Esophagus muscularis mucosa (tissue), 4 donors: ENCODE results near the gene TNFRSF1B. TPM values are rescaled to one million over a fixed set of nuclear protein-coding genes. Genes with fewer than 3 reads are reported as not detected.
A peak's percentile ranks its signal among the peaks of the same experiment; 100 is the strongest.

Experiments used
- DNase-seq: peaks from one replicate; pipeline ENCODE4 v3.0.0-alpha.2; 2017; ENCODE audit errors: extremely low spot score
- H3K27ac ChIP-seq, 4 donors: fragments of 200-600 bp; sonication (generic); replicated peaks in 1 of 4; 1 replicate in 3 of 4; 2 replicates in 1 of 4; pipeline ENCODE4 v1.5.1; 2016 to 2019; ENCODE audit warnings: mild to moderate bottlenecking in 1 of 4
- H3K27me3 ChIP-seq, 4 donors: fragments of 200-600 bp; sonication (generic); one replicate each; pipeline versions ENCODE4 v1.5.1 to v1.6.0; 2016 to 2019
- H3K36me3 ChIP-seq, 4 donors: fragments of 200-600 bp; sonication (generic); one replicate each; pipeline ENCODE4 v1.5.1; 2016 to 2019
- H3K4me1 ChIP-seq, 4 donors: fragments of 200-600 bp; sonication (generic); one replicate each; pipeline ENCODE4 v1.5.1; 2016 to 2019
- H3K4me3 ChIP-seq, 4 donors: fragments of 200-600 bp; sonication (generic); 1 replicate in 2 of 4; 2 replicates in 2 of 4; pipeline ENCODE4 v1.5.1; 2016 to 2019; ENCODE audit warnings: mild to moderate bottlenecking in 4 of 4, moderate library complexity in 1 of 4
- H3K9me3 ChIP-seq, 4 donors: fragments of 200-600 bp; sonication (generic); 1 replicate in 3 of 4; 2 replicates in 1 of 4; pipeline ENCODE4 v1.5.1; 2016 to 2019
- EP300 ChIP-seq: sonication (generic); formaldehyde crosslinking; IDR thresholded peaks from one replicate; pipeline ENCODE4 v1.6.1; 2017; ENCODE audit warnings: antibody characterized with exemption
- POLR2A ChIP-seq: fragments of 450-650 bp; IDR thresholded peaks from one replicate; pipeline ENCODE4 v1.6.1; 2017; ENCODE audit warnings: antibody characterized with exemption, moderate library complexity, mild to moderate bottlenecking, low read depth
- POLR2AphosphoS5 ChIP-seq, 2 donors: sonication (generic); formaldehyde crosslinking; IDR thresholded peaks; one replicate each; pipeline ENCODE4 v1.6.1; 2017; ENCODE audit warnings: antibody characterized with exemption in 2 of 2
- WGBS: methylation state at CpG from one replicate; pipeline ENCODE4 v1.1.5; 2018; 5-methylcytosine and 5-hydroxymethylcytosine counted together
- intact Hi-C: fragments of 100-400 bp; cut with DNase I; formaldehyde crosslinking; loops from one replicate; pipeline ENCODE4 v1.15.1; 2023
- total RNA-seq, 4 donors: library from RNA; depleted of rRNA; stranded (reverse); fragments of >200 nt; gene quantifications; one replicate each; pipeline versions ENCODE4 v1.1.0 to v1.2.1, GENCODE V29; 2016
- TF ChIP-seq, protein P1 (sequence below), 3 experiments: fragments of 200-600 bp in 2 of 3; fragments of 450-650 bp in 1 of 3; sonication (generic) in 2 of 3; IDR thresholded peaks; one replicate each; pipeline ENCODE4 v1.5.1; 2017 to 2019; ENCODE audit warnings: antibody characterized with exemption in 3 of 3, mild to moderate bottlenecking in 2 of 3, moderate library complexity in 1 of 3

TNFRSF1B gene
- total RNA-seq, 4 donors from 2014 or later: 15.4 to 55.5 (median 32.4) TPM

GRCh38 chr1:12195416-12195815 is 28.6 kb downstream of the TNFRSF1B start:
- Histone ChIP-seq H3K9me3 (no peaks in the 10 kb centered on the region), H3K36me3 (peaks cover 7 to 77% (median 44%) of the 10 kb centered on the region in 4 donors), H3K27ac (no peak overlapping the region), H3K27me3 (peaks cover 0 to 18% (median 0%) of the 10 kb centered on the region in 4 donors), H3K4me3 (no peak overlapping the region), H3K4me1 (peaks cover 0 to 10% (median 7%) of the 10 kb centered on the region in 4 donors)
- intact Hi-C loops: no loop called here
- TF ChIP-seq, protein P1, sequence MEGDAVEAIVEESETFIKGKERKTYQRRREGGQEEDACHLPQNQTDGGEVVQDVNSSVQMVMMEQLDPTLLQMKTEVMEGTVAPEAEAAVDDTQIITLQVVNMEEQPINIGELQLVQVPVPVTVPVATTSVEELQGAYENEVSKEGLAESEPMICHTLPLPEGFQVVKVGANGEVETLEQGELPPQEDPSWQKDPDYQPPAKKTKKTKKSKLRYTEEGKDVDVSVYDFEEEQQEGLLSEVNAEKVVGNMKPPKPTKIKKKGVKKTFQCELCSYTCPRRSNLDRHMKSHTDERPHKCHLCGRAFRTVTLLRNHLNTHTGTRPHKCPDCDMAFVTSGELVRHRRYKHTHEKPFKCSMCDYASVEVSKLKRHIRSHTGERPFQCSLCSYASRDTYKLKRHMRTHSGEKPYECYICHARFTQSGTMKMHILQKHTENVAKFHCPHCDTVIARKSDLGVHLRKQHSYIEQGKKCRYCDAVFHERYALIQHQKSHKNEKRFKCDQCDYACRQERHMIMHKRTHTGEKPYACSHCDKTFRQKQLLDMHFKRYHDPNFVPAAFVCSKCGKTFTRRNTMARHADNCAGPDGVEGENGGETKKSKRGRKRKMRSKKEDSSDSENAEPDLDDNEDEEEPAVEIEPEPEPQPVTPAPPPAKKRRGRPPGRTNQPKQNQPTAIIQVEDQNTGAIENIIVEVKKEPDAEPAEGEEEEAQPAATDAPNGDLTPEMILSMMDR (IDR thresholded peaks at IDR 0.05): no peak
- TF ChIP-seq POLR2A (no peak), EP300 (no peak), POLR2AphosphoS5 (IDR thresholded peaks at IDR 0.05) (no peak)
- DNase-seq: no peak
- WGBS: 73% methylated on average over 3 of the region's 3 CpGs

- intact Hi-C loops: no loop called here
- H3K9me3 ChIP-seq: no peaks in the 10 kb centered on the region
- H3K27me3 ChIP-seq: peaks cover 0 to 6% (median 0%) of the 10 kb centered on the region in 4 donors
- H3K36me3 ChIP-seq: peaks cover 8 to 79% (median 42%) of the 10 kb centered on the region in 4 donors
- peak; percentile 18 to 40 for TF ChIP-seq POLR2AphosphoS5 (IDR thresholded peaks at IDR 0.05)
- TF ChIP-seq, protein P1 (IDR thresholded peaks at IDR 0.05): no peak
- DNase-seq: no peak
- no peak overlapping the region for H3K27ac ChIP-seq
- H3K4me1 ChIP-seq: peaks cover 0 to 10% (median 7%) of the 10 kb centered on the region in 4 donors
- 61% methylated on average over 20 of the region's 20 CpGs for WGBS
- no peak overlapping the region for H3K4me3 ChIP-seq
Observed at GRCh38 chr1:12196641-12197482, 30.1 kb downstream of the TNFRSF1B start.

GRCh38 chr1:12197483-12197880 is 30.7 kb downstream of the TNFRSF1B start:
- Histone ChIP-seq H3K27me3 (peaks cover 0 to 6% (median 0%) of the 10 kb centered on the region in 4 donors), H3K27ac (no peak overlapping the region), H3K36me3 (peaks cover 13 to 79% (median 44%) of the 10 kb centered on the region in 4 donors), H3K4me1 (peaks cover 0 to 10% (median 7%) of the 10 kb centered on the region in 4 donors), H3K9me3 (no peaks in the 10 kb centered on the region), H3K4me3 (no peak overlapping the region)
- TF ChIP-seq POLR2AphosphoS5 (IDR thresholded peaks at IDR 0.05): no peak
- TF ChIP-seq, protein P1 (IDR thresholded peaks at IDR 0.05): no peak
- no peak for TF ChIP-seq EP300
- no peak for TF ChIP-seq POLR2A
- 86% methylated on average over 7 of the region's 7 CpGs for WGBS
- intact Hi-C loops: no loop called here
- no peak for DNase-seq

DNA sequence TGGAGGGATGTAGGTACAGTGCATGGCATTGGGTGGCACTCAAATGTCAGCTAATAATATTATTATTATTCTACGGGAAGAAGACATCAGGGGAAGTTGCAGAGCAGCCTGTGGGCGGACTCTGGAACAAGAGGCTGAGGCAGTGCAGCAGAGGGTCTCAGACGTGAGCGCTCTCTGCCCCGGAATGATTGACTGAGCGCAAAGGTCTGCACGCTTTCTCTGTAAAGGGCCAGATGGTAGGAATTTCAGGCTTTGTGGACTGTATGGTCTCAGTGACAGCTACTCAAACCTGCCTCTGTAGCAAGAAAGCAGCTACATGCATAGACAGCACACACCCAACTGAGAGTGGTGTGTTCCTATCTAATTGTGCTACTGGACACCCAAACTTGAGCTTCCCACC is 33.4 kb downstream of the TNFRSF1B start:
- H3K27ac ChIP-seq: no peak overlapping the region
- peaks cover 6 to 76% (median 35%) of the 10 kb centered on the region in 4 donors for H3K36me3 ChIP-seq
- WGBS: 94% methylated on average over 7 of the region's 7 CpGs
- intact Hi-C loops: no loop called here
- no peaks in the 10 kb centered on the region for H3K9me3 ChIP-seq
- peaks cover 0 to 10% (median 7%) of the 10 kb centered on the region in 4 donors for H3K4me1 ChIP-seq
- peaks cover 0 to 6% (median 0%) of the 10 kb centered on the region in 4 donors for H3K27me3 ChIP-seq
- DNase-seq: no peak
- no peak overlapping the region for H3K4me3 ChIP-seq
- TF ChIP-seq, protein P1 (IDR thresholded peaks at IDR 0.05): no peak
- TF ChIP-seq POLR2AphosphoS5 (IDR thresholded peaks at IDR 0.05) (no peak), EP300 (no peak)
